Measurements from ENCODE around the gene TSPEAR.

DNA sequence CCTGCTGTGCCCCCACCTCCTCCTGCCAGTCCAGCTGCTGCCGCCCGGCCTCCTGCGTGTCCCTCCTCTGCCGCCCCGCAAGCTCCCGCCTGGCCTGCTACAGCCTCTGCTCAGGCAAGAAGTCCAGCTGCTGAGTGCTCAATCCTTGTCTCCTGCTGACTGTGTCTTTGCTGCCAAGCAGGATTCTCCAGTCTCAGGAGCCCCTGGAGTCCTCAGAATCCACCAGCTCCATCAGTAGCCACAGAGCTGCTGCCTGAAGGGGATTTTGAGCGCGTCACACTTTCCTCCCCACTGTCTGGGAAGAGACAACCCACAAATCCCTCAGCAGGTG, 64.2 kb downstream of the TSPEAR start:
- TF ChIP-seq POLR2AphosphoS5 (IDR thresholded peaks at IDR 0.05; ENCODE audit: low read depth, low read length), result no peak
- TF ChIP-seq POLR2A (IDR thresholded peaks at IDR 0.05; ENCODE audit: low read depth, low read length), result no peak
